A549 (cell line): ENCODE data around the gene GMDS. TPM values are rescaled to one million over a fixed set of nuclear protein-coding genes. Genes with fewer than 3 reads are reported as not detected.

ENCODE experiments used
- ATAC-seq, 2 experiments: fragments of 200-7000 bp in 1 of 2; fragments of >200 bp in 1 of 2; cut with Nextera tagmentation in 1 of 2; cut with Tn5 transposase in 1 of 2; 3 replicates each; pipeline versions ENCODE4 v1.8.0 to v1.9.1; 2018 to 2020; ENCODE audit warnings: mild to moderate bottlenecking in 1 of 2, moderate library complexity in 1 of 2
- CTCF ChIA-PET: fragments of 300-600 bp; sonication (Branson Sonifier 250); formaldehyde crosslinking; extraction: SDS; loops from one replicate; lab custom pipeline; 2021; ENCODE audit warnings: antibody characterized with exemption, inconsistent platforms; lab: Yijun Ruan, JAX
- POLR2A ChIA-PET: fragments of 350-600 bp; formaldehyde crosslinking; extraction: SDS; loops from one replicate; lab custom pipeline; 2021; ENCODE audit warnings: antibody characterized with exemption, inconsistent platforms; lab: Yijun Ruan, JAX
- DNase-seq, 2 experiments: peaks; one replicate each; pipeline versions ENCODE4 v3.0.0 to v3.0.0-alpha.2; 2011 to 2016; ENCODE audit warnings: low read depth in 1 of 2, low spot score in 1 of 2
- FAIRE-seq: peaks from 2 replicates; lab custom pipeline; 2011; peaks lifted over from hg19 to GRCh38; lab: Jason Lieb, UNC
- H3K27ac ChIP-seq, 2 experiments: fragments of >200 bp; sonication (Bioruptor Twin); formaldehyde crosslinking; 3 replicates each; pipeline ENCODE4 v1.5.1; 2016 to 2017
- H3K4me1 ChIP-seq: fragments of >200 bp; sonication (Bioruptor Twin); formaldehyde crosslinking; 3 replicates; pipeline ENCODE4 v1.6.1; 2016
- H3K4me2 ChIP-seq: fragments of >200 bp; sonication (Bioruptor Twin); formaldehyde crosslinking; 3 replicates; pipeline ENCODE4 v1.6.1; 2016
- H3K4me3 ChIP-seq: fragments of >200 bp; sonication (Bioruptor Twin); formaldehyde crosslinking; 3 replicates; pipeline ENCODE4 v1.5.1; 2016
- H3K9me3 ChIP-seq: fragments of >200 bp; sonication (Bioruptor Twin); formaldehyde crosslinking; 3 replicates; pipeline ENCODE4 v1.6.1; 2016
- CBX8 ChIP-seq: fragments of 200-600 bp; sonication (generic); IDR thresholded peaks from 2 replicates; pipeline ENCODE4 v1.6.1; 2016
- CEBPB ChIP-seq, 2 experiments: fragments of >200 bp in 1 of 2; sonication (Bioruptor Twin) in 1 of 2; formaldehyde crosslinking in 1 of 2; IDR thresholded peaks; 2 replicates each; pipeline ENCODE4 v1.6.1; 2012 to 2016
- CHD2 ChIP-seq: fragments of 150-350 bp; IDR thresholded peaks from 2 replicates; pipeline ENCODE4 v1.6.1; 2014; ENCODE audit warnings: low read length; ENCODE audit not compliant: partially characterized antibody
- CHD4 ChIP-seq: fragments of 200-600 bp; sonication (generic); IDR thresholded peaks from 2 replicates; pipeline ENCODE4 v1.6.1; 2016; ENCODE audit warnings: antibody characterized with exemption, mild to moderate bottlenecking, borderline replicate concordance
- EHF ChIP-seq: fragments of 250-450 bp; sonication (Bioruptor Pico); IDR thresholded peaks from 2 replicates; pipeline ENCODE4 v1.5.0; 2020; ENCODE audit warnings: mild to moderate bottlenecking
- EHMT2 ChIP-seq: fragments of 200-600 bp; sonication (generic); IDR thresholded peaks from 2 replicates; pipeline ENCODE4 v1.6.1; 2016; ENCODE audit warnings: antibody characterized with exemption, low read depth, mild to moderate bottlenecking, moderate library complexity
- ELK1 ChIP-seq: fragments of 150-350 bp; IDR thresholded peaks from 2 replicates; pipeline ENCODE4 v1.6.1; 2014; ENCODE audit warnings: low read depth, mild to moderate bottlenecking, low read length
- FOSB ChIP-seq: fragments of 250-450 bp; sonication (Bioruptor Pico); IDR thresholded peaks from 2 replicates; pipeline ENCODE4 v1.5.0; 2020; ENCODE audit warnings: mild to moderate bottlenecking, moderate library complexity
- GATA3 ChIP-seq: IDR thresholded peaks from 2 replicates; pipeline ENCODE4 v1.6.1; 2012; ENCODE audit warnings: borderline replicate concordance
- HEYL ChIP-seq: fragments of 250-450 bp; sonication (Bioruptor Pico); IDR thresholded peaks from 2 replicates; pipeline ENCODE4 v1.8.0; 2021; ENCODE audit warnings: mild to moderate bottlenecking, moderate library complexity
- HOXA7 ChIP-seq: fragments of 250-450 bp; sonication (Bioruptor Pico); IDR thresholded peaks from 2 replicates; pipeline ENCODE4 v1.5.0; 2020; ENCODE audit warnings: mild to moderate bottlenecking, moderate library complexity
- JUN ChIP-seq, 2 experiments: fragments of >200 bp; sonication (Bioruptor Twin); formaldehyde crosslinking; IDR thresholded peaks; 2 replicates in 1 of 2; 3 replicates in 1 of 2; pipeline ENCODE4 v1.6.1; 2016 to 2017
- JUNB ChIP-seq: fragments of >200 bp; sonication (Bioruptor Twin); formaldehyde crosslinking; IDR thresholded peaks from 2 replicates; pipeline ENCODE4 v1.6.1; 2016
- KDM1A ChIP-seq: fragments of 200-600 bp; sonication (generic); IDR thresholded peaks from 2 replicates; pipeline ENCODE4 v1.6.1; 2016; ENCODE audit warnings: low read depth, mild to moderate bottlenecking
- KDM5A ChIP-seq: fragments of 200-600 bp; sonication (generic); IDR thresholded peaks from 2 replicates; pipeline ENCODE4 v1.6.1; 2016; ENCODE audit warnings: antibody characterized with exemption, mild to moderate bottlenecking
- MAZ ChIP-seq: fragments of 150-350 bp; IDR thresholded peaks from 2 replicates; pipeline ENCODE4 v1.6.1; 2014; ENCODE audit warnings: antibody characterized with exemption, low read depth, low read length, borderline replicate concordance
- MYC ChIP-seq: IDR thresholded peaks from 2 replicates; pipeline ENCODE4 v1.6.1; 2012; ENCODE audit warnings: mild to moderate bottlenecking, inconsistent platforms, low read length, improper control_type of control experiment, borderline replicate concordance
- NFE2L2 ChIP-seq: fragments of 150-350 bp; conservative IDR thresholded peaks from 2 replicates; pipeline ENCODE4 v1.6.1; 2014; ENCODE audit warnings: low read length
- PHF8 ChIP-seq: fragments of 200-600 bp; sonication (generic); IDR thresholded peaks from 2 replicates; pipeline ENCODE4 v1.6.1; 2016; ENCODE audit warnings: low read depth, mild to moderate bottlenecking, antibody characterized with exemption, moderate library complexity, borderline replicate concordance
- POLR2A ChIP-seq: IDR thresholded peaks from 2 replicates; pipeline ENCODE4 v1.6.1; 2012; ENCODE audit warnings: mild to moderate bottlenecking, low read length
- RAD21 ChIP-seq, 2 experiments: fragments of >200 bp in 1 of 2; sonication (Bioruptor Twin) in 1 of 2; formaldehyde crosslinking in 1 of 2; IDR thresholded peaks in 1 of 2; conservative IDR thresholded peaks in 1 of 2; 2 replicates in 1 of 2; 3 replicates in 1 of 2; pipeline ENCODE4 v1.6.1; 2012 to 2018; ENCODE audit warnings: inconsistent platforms in 1 of 2
- SMC3 ChIP-seq: fragments of >200 bp; sonication (Bioruptor Twin); formaldehyde crosslinking; IDR thresholded peaks from 3 replicates; pipeline ENCODE4 v1.6.1; 2018; ENCODE audit warnings: inconsistent platforms
- SREBF2 ChIP-seq: fragments of 450-650 bp; IDR thresholded peaks from 2 replicates; pipeline ENCODE4 v1.6.1; 2014; ENCODE audit warnings: mild to moderate bottlenecking, moderate library complexity
- TP53 ChIP-seq: fragments of 250-450 bp; sonication (Bioruptor Pico); IDR thresholded peaks from 2 replicates; pipeline ENCODE4 v1.5.0; 2021; ENCODE audit warnings: mild to moderate bottlenecking, moderate library complexity
- ZC3H11A ChIP-seq: fragments of 450-650 bp; IDR thresholded peaks from 2 replicates; pipeline ENCODE4 v1.6.1; 2014; ENCODE audit warnings: antibody characterized with exemption, mild to moderate bottlenecking
- WGBS: methylation state at CpG from one replicate; pipeline ENCODE4 v1.1.6; 2017; ENCODE audit errors: missing lambda C conversion rate; 5-methylcytosine and 5-hydroxymethylcytosine counted together
- polyA plus RNA-seq, 4 experiments: library from polyadenylated mRNA; depleted of rRNA in 3 of 4; stranded (reverse); fragments of >200 nt; fragmentation: RNase III in 1 of 4; extraction: RNeasy Plus Mini Kit Qiagen cat#74134 plus additional on column Dnase treatment in 1 of 4; gene quantifications; 2 replicates in 3 of 4; 3 replicates in 1 of 4; pipeline ENCODE4 v1.2.3, GENCODE V29; 2011 to 2017
- TF ChIP-seq, protein P1 (sequence below): IDR thresholded peaks from 2 replicates; pipeline ENCODE4 v1.6.1; 2012
- TF ChIP-seq, protein P2 (sequence below): IDR thresholded peaks from 2 replicates; pipeline ENCODE4 v1.6.1; 2012
- TF ChIP-seq, protein P3 (sequence below): fragments of 450-650 bp; IDR thresholded peaks from 2 replicates; pipeline ENCODE4 v1.6.1; 2014; ENCODE audit warnings: antibody characterized with exemption
- TF ChIP-seq, protein P4 (sequence below): fragments of >200 bp; sonication (Bioruptor Twin); formaldehyde crosslinking; IDR thresholded peaks from 3 replicates; pipeline ENCODE4 v1.6.1; 2016
- TF ChIP-seq, protein P5 (sequence below): fragments of 250-450 bp; sonication (Bioruptor Pico); IDR thresholded peaks from 2 replicates; pipeline ENCODE4 v1.5.0; 2020; ENCODE audit warnings: low read depth, mild to moderate bottlenecking, moderate library complexity

GMDS gene
- polyA plus RNA-seq, 2 of the 4 experiments (the other 2 are of a cell fraction), result 9.9 to 12.4 TPM

- Histone ChIP-seq H3K9me3 (no peaks in the 10 kb centered on the region), H3K4me3 (no peak overlapping the region), H3K4me2 (peak overlapping the region; percentile 91), H3K27ac (no peak overlapping the region), H3K4me1 (peaks cover 25% of the 10 kb centered on the region)
- FAIRE-seq (no peak), DNase-seq (no peak), ATAC-seq (no peak)
- CTCF ChIA-PET, result no interaction called here
- POLR2A ChIA-PET, result no interaction called here
- 28% methylated on average over 5 of the region's 5 CpGs for WGBS
- TF ChIP-seq CHD4 (no peak), CEBPB (IDR thresholded peaks at IDR 0.05) (peak; percentile 60 to 68; a peak in 3 of 4 replicates)
Measured at GRCh38 chr6:2102316-2102883, 143.0 kb downstream of the GMDS start.

- ATAC-seq (no peak), FAIRE-seq (no peak), DNase-seq (no peak)
- 77% methylated on average over 1 of the region's 1 CpG for WGBS
- Histone ChIP-seq H3K4me1 (peaks cover 25% of the 10 kb centered on the region), H3K4me3 (no peak overlapping the region), H3K9me3 (no peaks in the 10 kb centered on the region), H3K27ac (no peak overlapping the region), H3K4me2 (no peak overlapping the region; the same call in 2 of the 3 replicates)
- POLR2A ChIA-PET, result no interaction called here
- TF ChIP-seq ZC3H11A, result no peak
- no peak for TF ChIP-seq FOSB
- no peak for TF ChIP-seq JUNB
- TF ChIP-seq, protein P1, sequence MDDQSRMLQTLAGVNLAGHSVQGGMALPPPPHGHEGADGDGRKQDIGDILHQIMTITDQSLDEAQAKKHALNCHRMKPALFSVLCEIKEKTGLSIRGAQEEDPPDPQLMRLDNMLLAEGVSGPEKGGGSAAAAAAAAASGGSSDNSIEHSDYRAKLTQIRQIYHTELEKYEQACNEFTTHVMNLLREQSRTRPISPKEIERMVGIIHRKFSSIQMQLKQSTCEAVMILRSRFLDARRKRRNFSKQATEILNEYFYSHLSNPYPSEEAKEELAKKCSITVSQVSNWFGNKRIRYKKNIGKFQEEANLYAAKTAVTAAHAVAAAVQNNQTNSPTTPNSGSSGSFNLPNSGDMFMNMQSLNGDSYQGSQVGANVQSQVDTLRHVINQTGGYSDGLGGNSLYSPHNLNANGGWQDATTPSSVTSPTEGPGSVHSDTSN, result no peak
- TF ChIP-seq EHMT2, result no peak
- no peak for TF ChIP-seq MAZ
- no peak for TF ChIP-seq KDM5A
- TF ChIP-seq SMC3, result no peak
- no peak for TF ChIP-seq CHD2
- no peak for TF ChIP-seq ELK1
- TF ChIP-seq SREBF2, result no peak
- TF ChIP-seq, protein P2, sequence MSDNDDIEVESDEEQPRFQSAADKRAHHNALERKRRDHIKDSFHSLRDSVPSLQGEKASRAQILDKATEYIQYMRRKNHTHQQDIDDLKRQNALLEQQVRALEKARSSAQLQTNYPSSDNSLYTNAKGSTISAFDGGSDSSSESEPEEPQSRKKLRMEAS, result no peak
- TF ChIP-seq HOXA7 (CRISPR knock-in tag), result no peak
- no peak for TF ChIP-seq MYC
- TF ChIP-seq PHF8, result no peak
- TF ChIP-seq, protein P3, sequence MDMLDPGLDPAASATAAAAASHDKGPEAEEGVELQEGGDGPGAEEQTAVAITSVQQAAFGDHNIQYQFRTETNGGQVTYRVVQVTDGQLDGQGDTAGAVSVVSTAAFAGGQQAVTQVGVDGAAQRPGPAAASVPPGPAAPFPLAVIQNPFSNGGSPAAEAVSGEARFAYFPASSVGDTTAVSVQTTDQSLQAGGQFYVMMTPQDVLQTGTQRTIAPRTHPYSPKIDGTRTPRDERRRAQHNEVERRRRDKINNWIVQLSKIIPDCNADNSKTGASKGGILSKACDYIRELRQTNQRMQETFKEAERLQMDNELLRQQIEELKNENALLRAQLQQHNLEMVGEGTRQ, result no peak
- no peak for TF ChIP-seq HEYL
- no peak for TF ChIP-seq NFE2L2
- CTCF ChIA-PET, result no interaction called here
Measured at GRCh38 chr6:2101213-2101612, 144.2 kb downstream of the GMDS start.

- no peak overlapping the region for H3K27ac ChIP-seq
- H3K4me2 ChIP-seq, result no peak overlapping the region
- peaks cover 25% of the 10 kb centered on the region for H3K4me1 ChIP-seq
- FAIRE-seq, result no peak
- no peak for DNase-seq
- ATAC-seq, result no peak
- POLR2A ChIA-PET, result no interaction called here
- CTCF ChIA-PET, result no interaction called here
- no peaks in the 10 kb centered on the region for H3K9me3 ChIP-seq
- TF ChIP-seq TP53 (CRISPR knock-in tag) (no peak), RAD21 (conservative IDR thresholded peaks at IDR 0.05 in 1 of 2, IDR thresholded peaks at IDR 0.05 in 1 of 2) (no peak), HOXA7 (CRISPR knock-in tag) (no peak), EHF (no peak), CHD2 (no peak), JUN (IDR thresholded peaks at IDR 0.05) (no peak), KDM1A (no peak), ELK1 (no peak), JUNB (no peak), POLR2A (no peak), MYC (no peak), CBX8 (no peak), FOSB (no peak), GATA3 (no peak)
- TF ChIP-seq, protein P4, sequence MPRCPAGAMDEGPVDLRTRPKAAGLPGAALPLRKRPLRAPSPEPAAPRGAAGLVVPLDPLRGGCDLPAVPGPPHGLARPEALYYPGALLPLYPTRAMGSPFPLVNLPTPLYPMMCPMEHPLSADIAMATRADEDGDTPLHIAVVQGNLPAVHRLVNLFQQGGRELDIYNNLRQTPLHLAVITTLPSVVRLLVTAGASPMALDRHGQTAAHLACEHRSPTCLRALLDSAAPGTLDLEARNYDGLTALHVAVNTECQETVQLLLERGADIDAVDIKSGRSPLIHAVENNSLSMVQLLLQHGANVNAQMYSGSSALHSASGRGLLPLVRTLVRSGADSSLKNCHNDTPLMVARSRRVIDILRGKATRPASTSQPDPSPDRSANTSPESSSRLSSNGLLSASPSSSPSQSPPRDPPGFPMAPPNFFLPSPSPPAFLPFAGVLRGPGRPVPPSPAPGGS, result no peak
- TF ChIP-seq, protein P5, sequence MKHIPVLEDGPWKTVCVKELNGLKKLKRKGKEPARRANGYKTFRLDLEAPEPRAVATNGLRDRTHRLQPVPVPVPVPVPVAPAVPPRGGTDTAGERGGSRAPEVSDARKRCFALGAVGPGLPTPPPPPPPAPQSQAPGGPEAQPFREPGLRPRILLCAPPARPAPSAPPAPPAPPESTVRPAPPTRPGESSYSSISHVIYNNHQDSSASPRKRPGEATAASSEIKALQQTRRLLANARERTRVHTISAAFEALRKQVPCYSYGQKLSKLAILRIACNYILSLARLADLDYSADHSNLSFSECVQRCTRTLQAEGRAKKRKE (CRISPR knock-in tag), result no peak
- no peak overlapping the region for H3K4me3 ChIP-seq
Measured at GRCh38 chr6:2099870-2100269, 145.5 kb downstream of the GMDS start.
